Loucy (cell line): ENCODE measurements around the gene DEFB127.
A peak's percentile ranks its signal among the peaks of the same experiment; 100 is the strongest.

Experiments used
- H2AFZ ChIP-seq: fragments of 200-600 bp; sonication (generic); 2 replicates; pipeline ENCODE4 v1.6.0; 2016; ENCODE audit warnings: antibody characterized with exemption, mild to moderate bottlenecking, low read length, moderate library complexity
- H3F3A ChIP-seq: fragments of 200-600 bp; 2 replicates; pipeline ENCODE4 v1.6.0; 2016; ENCODE audit warnings: antibody characterized with exemption, low read depth, mild to moderate bottlenecking
- H3K27me3 ChIP-seq: fragments of 200-600 bp; sonication (generic); 2 replicates; pipeline ENCODE4 v1.6.1; 2014; ENCODE audit warnings: low read length, mild to moderate bottlenecking; ENCODE audit not compliant: insufficient read depth, poor library complexity, severe bottlenecking
- H3K36me3 ChIP-seq: fragments of 200-600 bp; sonication (generic); 2 replicates; pipeline ENCODE4 v1.6.1; 2016; ENCODE audit warnings: low read length; ENCODE audit not compliant: insufficient read depth
- H3K4me1 ChIP-seq: fragments of 200-600 bp; sonication (generic); 2 replicates; pipeline ENCODE4 v1.5.1; 2014; ENCODE audit warnings: low read length, mild to moderate bottlenecking; ENCODE audit not compliant: insufficient read depth, poor library complexity, severe bottlenecking
- H3K4me2 ChIP-seq: fragments of 200-600 bp; sonication (generic); 2 replicates; pipeline ENCODE4 v1.6.0; 2014; ENCODE audit warnings: antibody characterized with exemption, low read length, low read depth, mild to moderate bottlenecking; ENCODE audit not compliant: poor library complexity, severe bottlenecking
- H3K4me3 ChIP-seq: fragments of 200-600 bp; sonication (generic); 2 replicates; pipeline ENCODE4 v1.5.1; 2014; ENCODE audit warnings: low read length, mild to moderate bottlenecking, mixed read lengths; ENCODE audit not compliant: poor library complexity, severe bottlenecking
- H3K79me2 ChIP-seq: fragments of 200-600 bp; sonication (generic); 2 replicates; pipeline ENCODE4 v1.6.1; 2014; ENCODE audit warnings: low read length; ENCODE audit not compliant: insufficient read depth
- H3K9ac ChIP-seq: fragments of 200-600 bp; sonication (generic); 2 replicates; pipeline ENCODE4 v1.6.0; 2014; ENCODE audit warnings: mild to moderate bottlenecking, low read depth, low read length, moderate library complexity; ENCODE audit not compliant: poor library complexity, severe bottlenecking
- H3K9me2 ChIP-seq: fragments of 200-600 bp; sonication (generic); replicated peaks from 2 replicates; pipeline ENCODE4 v1.6.1; 2016; ENCODE audit warnings: low read depth, low read length, mixed read lengths
- H3K9me3 ChIP-seq: fragments of 200-600 bp; sonication (generic); 2 replicates; pipeline ENCODE4 v1.6.1; 2014; ENCODE audit warnings: mild to moderate bottlenecking, antibody characterized with exemption, low read length, low read depth; ENCODE audit not compliant: insufficient read depth
- H4K20me1 ChIP-seq: fragments of 200-600 bp; sonication (generic); 2 replicates; pipeline ENCODE4 v1.6.0; 2014; ENCODE audit warnings: antibody characterized with exemption, low read length, mild to moderate bottlenecking; ENCODE audit not compliant: insufficient read depth, poor library complexity, severe bottlenecking
- EZH2phosphoT487 ChIP-seq: fragments of 200-600 bp; IDR thresholded peaks from 2 replicates; pipeline ENCODE4 v1.6.1; 2018; ENCODE audit warnings: antibody characterized with exemption, mild to moderate bottlenecking, moderate library complexity, borderline replicate concordance
- TF ChIP-seq, protein P1 (sequence below): fragments of 200-600 bp; sonication (generic); conservative IDR thresholded peaks from 2 replicates; pipeline ENCODE4 v1.5.1; 2014; ENCODE audit warnings: mild to moderate bottlenecking, antibody characterized with exemption, low read length

DEFB127 gene

DNA sequence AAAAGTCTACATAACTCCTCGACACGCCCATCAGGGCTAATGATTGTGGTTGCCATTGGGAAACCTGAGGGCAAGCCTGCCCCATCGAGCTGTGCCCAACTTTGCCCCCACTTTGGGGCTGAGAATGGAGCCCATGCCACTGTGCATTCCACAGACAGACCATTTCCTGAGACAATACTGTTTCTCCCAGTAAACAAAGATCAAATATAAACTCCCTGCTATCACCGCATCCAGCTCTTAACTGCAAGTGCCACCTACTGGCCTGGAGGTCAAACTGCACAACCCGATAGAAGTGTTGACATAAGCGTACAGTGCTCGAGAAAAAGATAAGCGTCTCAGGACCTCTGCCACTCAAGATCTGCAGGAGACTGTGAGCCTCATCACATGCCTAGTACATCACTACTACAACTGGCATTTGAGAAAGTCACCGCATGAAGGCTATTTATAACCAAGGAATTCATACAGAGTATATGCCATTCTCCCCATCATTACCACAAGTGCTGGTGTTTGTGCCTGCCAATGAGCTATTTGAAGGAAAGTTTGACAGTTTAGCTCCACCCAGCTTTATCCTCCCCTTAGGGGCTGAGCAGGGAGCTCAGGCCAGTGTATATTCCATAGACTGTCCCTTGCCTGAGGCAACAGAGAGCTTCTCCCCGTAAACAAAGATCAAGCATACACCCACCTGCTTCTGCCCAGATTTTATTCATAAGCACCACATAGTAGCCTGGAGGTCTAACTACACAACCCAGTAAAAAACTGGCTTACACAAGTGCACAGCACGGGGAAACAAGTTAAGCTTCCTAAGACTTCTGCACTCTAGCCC, 19.4 kb upstream of the DEFB127 start:
- Histone ChIP-seq H3K9me2 (no peaks in the 10 kb centered on the region), H3K4me1 (no peaks in the 10 kb centered on the region), H3K9me3 (no peaks in the 10 kb centered on the region), H3K36me3 (no peaks in the 10 kb centered on the region), H4K20me1 (no peaks in the 10 kb centered on the region), H3K4me2 (peak overlapping the region; percentile 11), H2AFZ (peak overlapping the region; percentile 83), H3K27me3 (peaks cover 8% of the 10 kb centered on the region), H3K4me3 (no peak overlapping the region), H3K79me2 (no peaks in the 10 kb centered on the region), H3K9ac (no peak overlapping the region), H3F3A (no peaks in the 10 kb centered on the region)
- no peak for TF ChIP-seq EZH2phosphoT487
- TF ChIP-seq, protein P1, sequence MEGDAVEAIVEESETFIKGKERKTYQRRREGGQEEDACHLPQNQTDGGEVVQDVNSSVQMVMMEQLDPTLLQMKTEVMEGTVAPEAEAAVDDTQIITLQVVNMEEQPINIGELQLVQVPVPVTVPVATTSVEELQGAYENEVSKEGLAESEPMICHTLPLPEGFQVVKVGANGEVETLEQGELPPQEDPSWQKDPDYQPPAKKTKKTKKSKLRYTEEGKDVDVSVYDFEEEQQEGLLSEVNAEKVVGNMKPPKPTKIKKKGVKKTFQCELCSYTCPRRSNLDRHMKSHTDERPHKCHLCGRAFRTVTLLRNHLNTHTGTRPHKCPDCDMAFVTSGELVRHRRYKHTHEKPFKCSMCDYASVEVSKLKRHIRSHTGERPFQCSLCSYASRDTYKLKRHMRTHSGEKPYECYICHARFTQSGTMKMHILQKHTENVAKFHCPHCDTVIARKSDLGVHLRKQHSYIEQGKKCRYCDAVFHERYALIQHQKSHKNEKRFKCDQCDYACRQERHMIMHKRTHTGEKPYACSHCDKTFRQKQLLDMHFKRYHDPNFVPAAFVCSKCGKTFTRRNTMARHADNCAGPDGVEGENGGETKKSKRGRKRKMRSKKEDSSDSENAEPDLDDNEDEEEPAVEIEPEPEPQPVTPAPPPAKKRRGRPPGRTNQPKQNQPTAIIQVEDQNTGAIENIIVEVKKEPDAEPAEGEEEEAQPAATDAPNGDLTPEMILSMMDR, result peak; percentile 80

DNA sequence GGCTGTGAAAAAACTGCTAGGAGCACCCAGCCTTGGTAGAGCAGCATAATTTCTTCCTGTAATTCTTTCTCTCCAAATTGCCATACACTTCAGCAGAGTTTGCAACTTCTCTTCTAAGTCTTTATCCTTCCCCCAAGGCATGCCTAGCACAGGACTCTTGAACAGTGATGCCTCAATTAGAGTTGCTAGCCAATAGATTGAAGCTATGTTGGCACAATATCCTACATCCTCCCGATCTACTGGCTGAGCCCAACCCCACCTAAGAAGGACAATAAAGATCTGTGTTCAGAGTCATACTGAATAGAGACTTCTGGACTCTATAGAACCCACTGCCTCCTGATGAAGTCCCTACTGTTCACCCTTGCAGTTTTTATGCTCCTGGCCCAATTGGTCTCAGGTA, 15.0 kb upstream of the DEFB127 start, which contains the start of gene DEFB126:
Gene DEFB126 (plus strand): TSS at position 301 of the 400 bp plus-strand sequence. CDS start 39 bp downstream, at position 340.
- H3K9ac ChIP-seq, result no peak within 1 kb of the TSS
- no peaks in the 10 kb centered on the region for H3K36me3 ChIP-seq
- H3K9me2 ChIP-seq, result no peaks in the 10 kb centered on the region
- H4K20me1 ChIP-seq, result no peaks in the 10 kb centered on the region
- H3K9me3 ChIP-seq, result no peaks in the 10 kb centered on the region; the same call in 1 of the 2 replicates
- H3K4me1 ChIP-seq, result no peaks in the 10 kb centered on the region
- no peak within 1 kb of the TSS for H3K4me2 ChIP-seq
- H3F3A ChIP-seq, result no peaks in the 10 kb centered on the region
- TF ChIP-seq, protein P1, result no peak
- TF ChIP-seq EZH2phosphoT487, result no peak
- H3K4me3 ChIP-seq, result no peak within 1 kb of the TSS
- peaks cover 23% of the 10 kb centered on the region for H3K27me3 ChIP-seq
- H2AFZ ChIP-seq, result no peak within 1 kb of the TSS
- no peaks in the 10 kb centered on the region for H3K79me2 ChIP-seq

DNA sequence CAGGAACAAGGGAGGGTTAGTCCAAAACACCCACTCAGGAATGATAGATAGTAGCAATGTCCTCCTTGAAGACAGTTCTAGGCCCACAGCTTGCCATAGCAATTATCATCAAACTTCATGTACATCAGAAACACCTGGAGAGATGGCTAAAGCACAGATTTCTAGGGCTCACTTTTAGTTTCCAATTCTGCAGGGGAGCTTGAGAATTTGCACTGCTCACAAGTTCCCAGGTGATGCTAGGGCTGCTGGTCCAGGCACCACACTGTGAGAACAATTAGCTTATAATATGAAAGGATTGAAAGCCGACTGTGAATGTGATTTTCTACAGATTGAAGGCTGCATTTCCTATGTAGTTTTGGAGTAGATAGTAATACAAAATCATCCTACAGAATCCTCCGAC, 11.4 kb upstream of the DEFB127 start:
- Histone ChIP-seq H3K79me2 (no peaks in the 10 kb centered on the region), H3K4me3 (no peak overlapping the region), H3K4me2 (no peak overlapping the region), H3K27me3 (peaks cover 23% of the 10 kb centered on the region), H3K9me2 (no peaks in the 10 kb centered on the region), H3K9me3 (no peaks in the 10 kb centered on the region; the same call in 1 of the 2 replicates), H3K4me1 (no peaks in the 10 kb centered on the region), H3F3A (no peaks in the 10 kb centered on the region), H3K9ac (no peak overlapping the region), H3K36me3 (no peaks in the 10 kb centered on the region), H2AFZ (no peak overlapping the region), H4K20me1 (no peaks in the 10 kb centered on the region)
- TF ChIP-seq, protein P1, result no peak
- TF ChIP-seq EZH2phosphoT487, result no peak
